ENCODE data around the gene DRC7. TPM values are rescaled to one million over a fixed set of nuclear protein-coding genes. Genes with fewer than 3 reads are reported as not detected.
A peak's percentile ranks its signal among the peaks of the same experiment; 100 is the strongest.

The DRC7 gene
- polyA plus RNA-seq, 1 donor from 2014 or later: 1.4 TPM

- H3K9me2 ChIP-seq (ENCODE audit: insufficient read depth, low read length): no peaks in the 10 kb centered on the region
- H3K9me3 ChIP-seq (ENCODE audit: low read length): no peaks in the 10 kb centered on the region
- no peaks in the 10 kb centered on the region for H3K27me3 ChIP-seq (ENCODE audit: insufficient read depth, low read depth, low read length)
- H3K27ac ChIP-seq (ENCODE audit: low read length): no peak overlapping the region
- peaks cover 27% of the 10 kb centered on the region for H3K36me3 ChIP-seq (ENCODE audit: insufficient read depth, low read length)
- H3K79me2 ChIP-seq (replicated peaks; ENCODE audit: insufficient read depth, low read length): no peaks in the 10 kb centered on the region
- H2AFZ ChIP-seq (ENCODE audit: low read depth, low read length): no peak overlapping the region
- no peak for TF ChIP-seq TAF1 (IDR thresholded peaks at IDR 0.05; ENCODE audit: low read depth)
- no peak for TF ChIP-seq MXI1 (conservative IDR thresholded peaks at IDR 0.05; ENCODE audit: poor library complexity, severe bottlenecking)
- TF ChIP-seq REST (IDR thresholded peaks at IDR 0.05; ENCODE audit: borderline replicate concordance): no peak
- no peak for TF ChIP-seq POLR2AphosphoS5 (IDR thresholded peaks at IDR 0.05)
- TF ChIP-seq SMC3 (conservative IDR thresholded peaks at IDR 0.05; ENCODE audit: poor library complexity): no peak
- no peak overlapping the region for H3K9ac ChIP-seq (ENCODE audit: low read length)
- no peaks in the 10 kb centered on the region for H4K20me1 ChIP-seq (ENCODE audit: insufficient read depth)
- no peak overlapping the region for H3K4me2 ChIP-seq (ENCODE audit: low read length)
- H3F3A ChIP-seq (ENCODE audit: insufficient read depth, low read length, poor library complexity, severe bottlenecking): no peaks in the 10 kb centered on the region
- no peak overlapping the region for H3K4me3 ChIP-seq (ENCODE audit: low read length)
These were observed 32.4 kb upstream of the DRC7 start for GRCh38 chr16:57661936-57662906.

DNA sequence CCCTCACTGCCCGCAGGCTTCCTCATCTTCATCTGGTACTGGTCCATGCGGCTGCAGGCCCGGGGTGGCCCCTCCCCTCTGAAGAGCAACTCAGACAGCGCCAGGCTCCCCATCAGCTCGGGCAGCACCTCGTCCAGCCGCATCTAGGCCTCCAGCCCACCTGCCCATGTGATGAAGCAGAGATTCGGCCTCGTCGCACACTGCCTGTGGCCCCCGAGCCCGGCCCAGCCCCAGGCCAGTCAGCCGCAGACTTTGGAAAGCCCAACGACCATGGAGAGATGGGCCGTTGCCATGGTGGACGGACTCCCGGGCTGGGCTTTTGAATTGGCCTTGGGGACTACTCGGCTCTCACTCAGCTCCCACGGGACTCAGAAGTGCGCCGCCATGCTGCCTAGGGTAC, 31.2 kb upstream of the DRC7 start:
- H3K9me3 ChIP-seq (ENCODE audit: low read length): no peaks in the 10 kb centered on the region
- no peak for TF ChIP-seq CTCF (IDR thresholded peaks at IDR 0.05; ENCODE audit: poor library complexity, severe bottlenecking)
- TF ChIP-seq MXI1 (conservative IDR thresholded peaks at IDR 0.05; ENCODE audit: poor library complexity, severe bottlenecking): no peak
- peak; percentile 5 for TF ChIP-seq POLR2AphosphoS5 (IDR thresholded peaks at IDR 0.05)
- peaks cover 22% of the 10 kb centered on the region for H3K36me3 ChIP-seq (ENCODE audit: insufficient read depth, low read length)
- no peaks in the 10 kb centered on the region for H3F3A ChIP-seq (ENCODE audit: insufficient read depth, low read length, poor library complexity, severe bottlenecking)
- H3K27ac ChIP-seq (ENCODE audit: low read length): no peak overlapping the region
- H2AFZ ChIP-seq (ENCODE audit: low read depth, low read length): no peak overlapping the region
- H3K27me3 ChIP-seq (ENCODE audit: insufficient read depth, low read depth, low read length): no peaks in the 10 kb centered on the region
- no peaks in the 10 kb centered on the region for H4K20me1 ChIP-seq (ENCODE audit: insufficient read depth)
- no peaks in the 10 kb centered on the region for H3K9me2 ChIP-seq (ENCODE audit: insufficient read depth, low read length)
- H3K4me3 ChIP-seq (ENCODE audit: low read length): no peak overlapping the region
- H3K4me2 ChIP-seq (ENCODE audit: low read length): no peak overlapping the region
- H3K9ac ChIP-seq (ENCODE audit: low read length): no peak overlapping the region
- H3K79me2 ChIP-seq (replicated peaks; ENCODE audit: insufficient read depth, low read length): no peaks in the 10 kb centered on the region

Data from neural cell (in vitro differentiated cells).